NCI-H1092 (cell line): Measurements from ENCODE around the gene OGFRL1.

Experiments
- DNase-seq: peaks from one replicate; lab custom pipeline; 2025; lab: John Stamatoyannopoulos, UW

The OGFRL1 gene

DNA sequence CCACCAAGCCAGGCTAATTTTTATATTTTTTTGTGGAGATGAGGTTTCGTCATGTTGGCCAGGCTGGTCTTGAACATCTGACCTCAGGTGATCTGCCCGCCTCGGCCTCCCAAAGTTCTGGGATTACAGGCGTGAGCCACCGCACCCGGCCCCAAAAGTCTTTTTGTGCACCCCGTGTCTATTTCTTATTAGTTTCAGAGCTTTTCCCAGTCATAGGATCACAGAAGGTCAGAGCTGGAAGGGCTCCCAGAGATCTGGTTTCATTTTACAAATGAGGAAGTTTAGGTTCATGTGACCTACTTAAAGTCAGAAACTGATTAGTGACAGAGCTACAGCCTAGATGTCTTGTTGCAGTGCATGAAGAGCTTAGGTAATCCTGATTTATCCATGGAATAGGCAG, 1.6 kb upstream of the OGFRL1 start:
- DNase-seq, result no peak

DNA sequence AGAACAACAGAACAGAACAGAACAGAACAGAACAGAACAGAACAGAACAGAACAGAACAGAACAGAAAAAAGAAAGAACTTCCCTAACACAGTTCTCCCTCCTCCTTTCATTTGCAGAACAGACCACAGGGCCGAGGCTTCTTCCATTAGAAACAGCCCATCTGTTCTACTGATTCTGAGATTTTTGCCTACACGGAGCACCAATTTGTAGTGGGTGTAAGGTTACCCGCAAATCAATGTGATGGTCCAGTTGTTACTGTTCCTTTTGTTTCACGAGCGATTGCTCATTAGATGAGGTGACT, 734 bp upstream of the OGFRL1 start:
- no peak for DNase-seq

DNA sequence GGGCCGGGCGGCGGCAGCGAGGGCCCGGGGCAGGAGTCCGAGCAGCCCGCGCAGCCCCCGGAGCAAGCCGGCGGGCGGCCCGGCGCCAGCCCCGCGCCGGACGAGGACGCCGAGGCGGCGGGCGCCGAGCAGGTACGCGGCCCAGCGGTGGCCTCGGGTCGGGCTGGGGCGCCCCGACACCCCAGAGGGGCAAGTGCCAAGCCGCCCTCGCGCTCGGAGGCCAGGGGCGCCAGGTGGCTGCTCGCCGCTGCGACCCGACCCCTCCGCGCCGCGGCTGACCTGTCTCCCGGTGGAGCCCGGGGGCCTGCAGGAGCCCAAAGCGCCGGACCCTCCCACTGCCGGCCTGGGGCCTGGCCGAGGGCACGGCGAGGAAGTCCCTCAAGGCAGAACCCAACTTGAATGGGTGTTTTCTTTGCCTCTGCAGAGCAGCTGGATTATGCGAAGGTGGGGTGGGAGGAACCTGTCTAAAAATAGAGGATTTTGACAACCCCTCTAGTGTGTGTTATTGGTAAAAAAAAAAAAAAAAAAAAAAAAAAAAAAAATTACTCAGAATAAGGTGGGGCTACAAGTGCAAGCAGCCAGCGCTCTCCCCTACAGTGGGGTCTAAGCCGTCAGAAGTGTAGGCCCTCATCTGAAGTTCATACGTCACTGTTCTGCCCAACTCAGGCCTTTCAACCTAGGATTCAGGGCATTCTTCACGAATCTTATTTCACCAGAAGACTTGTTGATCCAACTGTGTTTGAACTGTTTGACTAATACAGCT, 609 bp downstream of the OGFRL1 start:
- DNase-seq, result no peak

DNA sequence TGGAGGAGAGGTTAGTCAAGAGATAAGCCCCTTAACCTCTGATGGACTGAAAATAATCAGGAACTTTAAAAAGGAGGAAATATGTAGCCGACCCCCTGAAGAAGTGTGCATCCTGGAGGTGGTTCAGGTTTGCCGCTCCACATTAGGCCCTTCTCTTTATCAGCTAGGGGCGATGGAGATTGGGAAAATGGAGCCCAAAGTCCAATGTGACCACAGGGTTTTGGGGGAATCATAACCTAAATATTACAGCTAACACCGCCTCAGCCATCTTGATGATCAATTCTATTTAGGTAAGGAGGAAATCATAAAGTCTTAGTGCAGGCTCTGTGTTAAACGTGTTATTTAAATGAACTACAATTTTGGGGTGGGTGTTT, 1.2 kb downstream of the OGFRL1 start:
- DNase-seq, result no peak

DNA sequence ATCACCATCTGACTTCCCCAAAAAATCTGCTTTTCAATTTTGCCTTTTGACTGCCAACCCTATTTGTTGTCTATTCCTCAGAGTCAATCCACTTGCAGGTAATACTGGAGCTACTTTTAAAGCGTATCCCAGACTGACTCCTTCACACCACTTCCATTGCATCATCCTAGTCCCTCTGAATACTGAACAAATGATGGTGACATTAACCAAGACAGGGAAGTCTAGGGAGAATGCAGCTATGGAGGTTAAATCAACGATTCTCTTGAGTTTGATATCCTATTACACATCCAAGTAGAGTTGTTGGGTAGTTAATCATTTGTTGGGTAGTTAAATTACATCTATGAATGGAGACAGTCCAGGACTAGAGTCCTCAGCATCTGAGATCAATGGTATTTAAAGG, 2.0 kb downstream of the OGFRL1 start:
- no peak for DNase-seq

DNA sequence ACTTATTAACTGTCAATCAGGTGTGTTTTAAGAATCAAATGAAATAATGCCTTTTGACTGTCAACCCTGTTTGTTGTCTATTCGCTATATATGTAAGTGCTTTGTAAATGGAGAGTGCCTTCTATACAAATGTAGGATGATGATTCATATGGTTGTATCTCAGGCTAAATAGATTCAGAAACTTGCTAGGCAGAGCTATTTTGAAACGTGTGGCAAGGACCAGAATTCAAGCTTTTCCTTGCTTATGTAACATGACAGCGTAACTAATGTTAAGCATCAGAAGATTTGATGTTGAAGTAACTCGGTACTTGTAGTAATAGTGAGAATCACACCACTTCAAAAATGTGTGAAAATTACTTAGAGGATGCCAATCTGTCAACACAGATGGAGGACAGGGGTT, 3.4 kb downstream of the OGFRL1 start:
- DNase-seq, result no peak

DNA sequence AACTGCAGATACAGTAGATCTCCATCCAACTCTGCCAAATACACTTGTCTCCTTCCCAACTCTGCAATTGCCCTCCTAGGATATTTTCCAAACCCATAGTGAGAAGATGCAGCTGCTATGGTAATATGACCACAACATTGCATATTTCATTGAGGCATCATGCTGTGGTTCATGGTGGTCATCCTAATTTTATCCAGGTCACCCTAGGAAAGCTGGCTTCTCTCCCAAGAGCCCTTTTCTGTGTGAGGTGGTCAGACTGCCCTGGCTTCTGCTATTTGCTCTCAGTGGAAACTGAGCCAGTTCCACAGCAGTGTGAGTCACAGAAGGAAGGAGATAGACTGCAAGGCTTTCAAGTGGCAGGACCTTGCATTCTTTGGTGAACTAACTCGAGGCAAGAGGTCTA, 5.5 kb downstream of the OGFRL1 start:
- no peak for DNase-seq

DNA sequence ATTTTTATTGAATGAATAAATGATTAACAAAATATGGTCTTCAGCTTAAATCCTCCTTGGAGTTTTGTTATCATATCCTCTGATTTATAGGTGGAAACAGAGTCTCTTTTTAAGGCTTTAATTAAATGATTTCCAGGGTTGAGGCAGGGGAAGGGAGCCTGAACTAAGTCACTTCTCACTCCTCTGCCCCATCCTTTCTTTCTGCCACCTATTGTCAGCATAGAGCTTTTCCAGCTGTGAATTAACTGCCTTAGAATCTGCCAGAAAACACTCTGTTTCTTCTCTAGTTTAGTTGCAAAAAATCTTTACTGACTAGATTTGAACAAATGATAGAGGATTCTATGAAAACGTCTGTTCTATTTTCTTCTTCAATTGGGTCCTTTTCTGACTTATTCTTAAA, 9.8 kb downstream of the OGFRL1 start:
- no peak for DNase-seq

DNA sequence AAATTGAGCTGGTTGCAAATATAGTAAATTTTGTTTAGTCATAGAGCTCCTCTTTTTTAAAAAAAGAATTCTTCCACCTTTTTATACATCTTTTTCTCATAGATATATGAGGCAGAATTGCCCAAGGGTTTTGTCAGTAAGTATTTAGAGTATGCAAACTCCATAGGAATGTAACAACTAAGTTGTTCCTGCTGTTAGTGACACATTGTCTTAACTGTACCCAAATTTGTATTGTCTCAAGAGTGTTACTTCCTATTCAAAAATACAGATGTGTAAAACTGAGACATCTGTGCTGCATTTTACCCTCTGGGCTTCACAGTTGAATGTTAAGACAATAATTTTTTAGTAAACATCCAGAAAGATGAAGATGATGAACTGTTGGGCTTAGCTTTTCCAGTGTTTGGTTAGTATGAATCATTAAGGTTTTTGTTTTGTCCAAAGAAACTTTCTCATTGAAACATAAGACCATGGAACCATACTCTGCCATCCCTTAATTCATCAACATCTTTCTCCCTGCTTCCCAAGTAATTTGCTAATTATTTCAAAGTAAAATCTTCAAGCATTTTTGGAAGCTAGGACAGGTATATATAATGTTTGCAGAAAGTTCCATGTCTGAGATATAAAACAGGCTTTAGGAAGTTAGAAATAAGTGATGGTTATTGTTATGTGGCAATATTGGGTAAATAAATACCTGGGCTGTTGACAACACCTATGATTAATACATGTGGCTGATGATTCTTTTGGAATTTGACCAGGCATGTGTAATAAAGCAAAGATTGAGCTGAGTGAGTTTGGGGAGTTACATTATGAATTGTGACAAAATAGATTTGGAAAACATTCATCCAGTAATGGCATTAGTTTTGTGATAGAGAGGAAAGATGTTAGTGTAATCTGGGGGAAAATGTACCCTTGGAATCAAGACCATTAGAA, 11.2 kb downstream of the OGFRL1 start:
- DNase-seq, result no peak

DNA sequence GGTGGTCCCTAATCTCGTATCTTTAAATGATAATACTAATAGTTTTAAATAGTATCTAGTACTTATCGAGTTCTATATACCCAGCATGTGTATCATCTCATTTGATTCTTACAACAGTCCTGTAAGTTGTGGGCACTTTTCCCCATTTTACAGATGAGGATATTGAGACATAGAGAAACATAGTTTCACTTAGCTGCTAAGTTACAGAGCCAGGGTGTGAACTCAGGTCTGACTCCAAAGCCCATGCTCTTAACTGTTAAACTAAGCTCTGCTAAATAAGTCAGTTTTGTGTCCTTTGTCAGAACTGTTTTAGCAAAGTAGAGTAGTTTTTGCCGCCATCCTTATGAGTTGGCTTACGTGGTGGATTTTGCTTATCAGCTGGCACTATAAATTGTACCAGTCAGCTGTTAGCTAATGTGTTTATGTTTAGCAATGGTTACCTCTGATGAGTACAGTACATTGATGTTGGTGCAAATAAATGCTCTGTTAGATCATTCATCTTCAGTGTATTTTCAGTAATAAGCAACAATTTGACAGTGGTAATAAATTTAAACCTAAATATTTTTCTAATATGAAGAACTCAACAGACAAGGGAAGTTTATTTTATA, 12.1 kb downstream of the OGFRL1 start:
- no peak for DNase-seq

DNA sequence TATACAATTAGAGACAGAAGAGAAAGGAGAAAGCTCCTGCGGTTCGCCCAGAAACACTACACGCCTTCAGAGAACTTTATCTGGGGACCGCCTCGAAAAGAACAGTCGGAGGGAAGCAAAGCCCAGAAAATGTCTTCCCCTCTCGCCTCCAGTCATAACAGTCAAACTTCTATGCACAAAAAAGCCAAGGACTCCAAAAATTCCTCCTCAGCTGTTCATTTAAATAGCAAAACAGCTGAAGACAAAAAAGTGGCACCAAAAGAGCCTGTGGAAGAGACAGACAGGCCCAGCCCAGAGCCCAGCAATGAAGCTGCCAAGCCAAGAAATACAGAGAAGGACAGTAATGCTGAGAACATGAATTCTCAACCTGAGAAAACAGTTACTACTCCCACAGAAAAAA, 12.9 kb downstream of the OGFRL1 start:
- no peak for DNase-seq

DNA sequence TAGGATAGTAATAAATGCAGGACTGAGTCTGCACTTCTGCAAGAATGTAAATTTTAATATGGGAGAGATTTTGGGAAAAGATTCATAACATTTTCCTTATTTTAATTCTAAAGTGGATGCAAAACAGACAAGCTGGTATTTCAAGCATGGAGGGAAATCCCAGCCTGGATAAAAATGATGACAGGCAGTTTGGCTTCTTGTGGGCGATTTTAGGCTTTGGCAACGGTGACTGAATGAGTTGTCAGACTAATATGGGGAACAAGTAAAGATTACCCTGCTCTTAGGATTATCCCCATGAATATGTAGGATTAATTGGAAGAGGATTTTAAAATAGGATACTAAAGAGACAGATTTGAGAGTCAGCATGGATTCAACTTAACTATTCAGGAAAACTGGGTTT, 21.0 kb downstream of the OGFRL1 start:
- DNase-seq, result no peak

DNA sequence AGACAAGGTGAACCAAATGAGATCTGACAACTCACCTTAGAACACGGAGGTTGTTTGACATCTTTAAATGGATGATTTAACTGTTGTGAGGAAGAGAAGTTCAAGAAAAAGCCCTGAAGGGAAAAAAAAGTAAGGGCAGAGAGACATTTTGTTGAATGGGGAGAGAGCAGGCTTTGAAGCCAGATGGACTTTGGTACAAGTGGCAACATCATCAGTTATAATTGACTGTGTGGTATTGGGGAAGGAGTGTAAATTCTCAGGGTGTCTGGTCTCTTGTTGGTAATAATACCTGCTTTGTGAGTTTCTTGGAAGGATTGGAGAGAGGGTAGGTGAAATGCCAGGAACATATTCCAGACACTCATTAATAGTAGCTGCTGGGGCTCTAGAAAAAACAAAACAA, 21.6 kb downstream of the OGFRL1 start:
- no peak for DNase-seq

DNA sequence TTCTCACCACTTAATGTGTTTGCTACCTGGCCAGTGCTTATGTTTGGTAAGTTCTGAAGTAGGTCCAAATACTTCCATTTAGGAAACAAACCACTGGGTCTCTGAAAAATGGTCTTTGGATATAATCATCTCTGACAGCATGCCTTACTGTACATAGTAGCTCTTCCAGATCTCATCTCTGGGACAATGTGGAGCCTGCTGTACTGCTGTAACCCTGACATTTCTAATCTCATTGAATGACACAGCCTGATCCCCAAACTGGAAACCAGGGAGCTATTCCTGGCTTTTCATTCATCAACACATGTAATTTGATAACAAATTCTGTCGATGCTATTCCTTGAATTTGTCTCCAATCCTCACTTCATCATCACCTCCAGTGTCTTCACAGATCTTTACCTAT, 23.5 kb downstream of the OGFRL1 start:
- no peak for DNase-seq

DNA sequence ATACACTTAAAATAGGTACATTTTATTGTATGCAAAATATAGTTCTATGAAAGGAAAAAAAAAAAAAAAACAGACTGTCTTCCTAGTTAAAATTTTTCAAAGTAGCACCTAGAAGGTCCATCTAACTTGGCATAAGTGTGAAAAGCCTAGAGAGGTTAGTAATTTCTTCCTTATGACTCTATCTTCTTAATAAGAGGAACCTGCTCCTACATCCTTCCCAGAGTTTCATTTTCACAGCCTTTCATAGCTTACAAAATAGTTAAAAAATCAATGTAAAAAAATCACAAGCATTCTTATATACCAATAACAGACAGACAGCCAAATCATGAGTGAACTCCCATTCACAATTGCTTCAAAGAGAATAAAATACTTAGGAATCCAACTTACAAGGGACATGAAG, 28.8 kb downstream of the OGFRL1 start:
- DNase-seq, result no peak

DNA sequence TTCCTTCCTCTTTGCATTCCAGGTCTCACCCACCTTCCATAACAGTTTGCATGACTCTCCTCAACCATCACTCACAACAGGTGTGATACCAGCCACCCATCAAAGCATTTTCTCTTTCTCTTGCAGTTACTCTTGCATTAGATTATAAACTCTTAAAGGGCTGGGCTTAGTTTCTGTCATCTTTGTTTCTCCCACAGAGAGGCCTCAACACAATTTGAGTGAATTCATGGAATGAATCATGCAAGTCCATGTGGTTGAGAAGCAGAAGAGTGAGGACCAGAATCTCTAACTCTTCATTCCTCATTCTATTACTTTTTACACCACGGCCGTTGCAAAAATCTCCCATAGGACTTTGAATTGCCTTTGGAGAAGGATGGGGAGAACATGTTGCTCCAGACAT, 31.4 kb downstream of the OGFRL1 start:
- no peak for DNase-seq

DNA sequence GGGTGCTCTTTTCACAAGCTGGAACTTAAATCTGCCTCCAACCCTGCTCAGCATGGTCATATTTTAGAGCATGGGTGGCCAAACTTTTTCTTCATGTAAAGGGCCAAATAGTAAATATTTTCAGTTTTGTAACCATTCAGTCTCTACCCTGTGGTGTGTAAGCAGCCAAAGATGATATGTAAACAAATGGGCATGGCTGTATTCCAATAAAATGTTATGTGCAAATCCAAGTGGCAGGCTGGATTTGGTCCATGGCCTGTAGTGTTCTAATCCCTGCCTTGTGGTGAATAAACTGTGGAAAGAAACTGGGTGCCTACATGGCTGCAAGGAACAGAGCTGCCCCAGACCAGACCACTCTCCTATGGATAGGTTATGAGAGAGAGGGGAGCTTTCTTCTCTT, 32.7 kb downstream of the OGFRL1 start:
- DNase-seq, result no peak

DNA sequence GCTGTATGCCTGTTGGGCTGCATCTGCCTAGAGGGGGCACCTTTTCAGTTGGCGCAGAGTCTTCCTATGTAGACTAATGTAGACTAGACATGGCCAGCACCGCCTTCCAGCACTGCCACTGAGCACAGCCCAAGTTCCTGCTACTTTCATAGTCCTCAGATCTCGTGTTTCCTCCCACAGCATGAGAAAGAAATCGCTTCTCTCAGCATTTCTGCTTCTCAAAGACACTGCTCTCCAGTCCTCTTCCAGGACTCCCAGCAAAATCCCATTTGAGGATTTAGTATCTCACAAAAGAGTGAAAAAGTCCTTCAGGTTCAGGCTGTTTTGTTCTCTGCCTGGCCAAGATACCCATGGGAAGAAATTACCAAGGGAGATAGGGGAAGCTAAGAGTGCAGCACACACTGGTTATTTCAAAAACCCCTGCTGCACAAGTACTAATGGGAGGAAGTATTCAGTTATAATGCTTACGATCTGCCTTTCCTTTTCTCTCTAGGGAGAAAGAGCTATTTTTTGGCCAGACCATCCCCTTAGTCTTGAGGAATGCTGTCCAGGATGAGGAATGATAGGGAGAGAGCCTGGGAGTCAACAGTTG, 35.7 kb downstream of the OGFRL1 start:
- no peak for DNase-seq

DNA sequence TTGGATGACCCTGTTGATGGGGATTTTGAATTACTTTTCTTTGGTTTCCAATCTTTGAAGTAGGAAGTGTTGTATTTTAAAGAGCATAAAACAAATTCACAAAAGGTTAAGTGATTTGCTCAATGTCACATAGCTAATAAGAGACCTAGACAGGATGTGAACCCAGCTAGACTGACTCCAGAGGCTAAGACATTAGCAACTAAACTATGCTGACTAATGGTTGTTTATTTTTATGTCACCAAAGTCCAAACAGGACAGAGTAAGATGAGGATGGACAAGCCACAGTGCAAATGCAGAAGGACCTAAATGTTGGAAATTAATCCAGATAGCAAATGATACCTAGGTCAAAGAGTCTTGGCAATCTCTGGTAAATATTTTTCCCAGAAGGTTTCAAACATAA, 38.0 kb downstream of the OGFRL1 start:
- DNase-seq, result no peak

DNA sequence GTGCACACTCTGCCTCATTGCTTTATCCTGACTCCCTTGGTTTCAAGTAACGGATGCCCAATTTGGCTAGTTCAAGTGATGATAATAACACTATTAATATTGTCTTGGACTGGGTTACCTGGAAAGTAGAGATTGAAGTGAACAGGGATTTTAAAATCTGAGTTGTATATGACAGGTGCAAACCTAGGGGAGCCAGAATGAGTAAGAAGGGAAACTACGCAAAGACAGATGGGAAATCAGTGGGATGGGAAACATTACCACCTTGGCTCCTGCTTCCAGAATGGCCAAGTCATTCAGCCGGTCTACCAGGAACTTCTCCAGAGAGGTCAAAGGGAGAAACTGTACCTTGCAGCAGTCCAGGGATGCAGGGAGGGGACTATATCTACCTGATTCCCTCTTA, 41.9 kb downstream of the OGFRL1 start:
- no peak for DNase-seq

DNA sequence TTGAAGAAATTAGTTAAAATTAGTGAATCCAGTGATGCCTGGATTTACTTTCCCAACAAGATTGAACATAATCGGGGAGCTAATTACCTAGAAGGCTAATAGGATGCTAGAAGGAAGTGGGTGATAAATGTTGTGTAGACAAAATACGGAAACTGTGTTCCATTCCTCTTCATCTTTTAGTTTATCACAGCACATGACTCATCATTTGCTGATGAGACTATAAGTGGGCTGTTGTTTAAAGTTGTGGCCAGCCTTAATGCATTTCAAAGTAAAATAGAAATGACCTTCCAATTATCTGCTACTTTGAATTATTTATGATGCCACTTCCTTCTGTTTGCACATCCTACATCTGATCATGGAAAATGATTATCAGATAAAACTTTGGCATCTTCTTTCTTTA, 43.4 kb downstream of the OGFRL1 start:
- DNase-seq, result no peak

DNA sequence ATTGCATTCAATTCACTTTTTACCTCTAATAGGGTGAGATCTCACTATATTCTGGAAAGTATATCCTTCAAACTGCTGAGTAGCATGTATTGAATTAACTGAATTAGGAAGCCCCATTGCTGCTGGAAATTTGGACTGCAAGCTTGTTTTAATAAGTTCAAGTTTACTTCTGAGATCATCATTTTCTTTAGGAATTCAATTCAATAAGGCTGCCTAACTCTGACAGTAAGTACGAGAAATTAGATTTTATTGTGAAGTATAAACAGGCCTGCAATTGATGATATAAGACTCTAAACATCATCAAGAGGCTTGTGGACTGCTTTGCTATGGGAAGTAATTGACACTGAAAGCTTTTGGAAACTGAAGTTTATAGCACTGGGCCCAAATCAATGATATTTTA, 44.4 kb downstream of the OGFRL1 start:
- DNase-seq, result no peak

DNA sequence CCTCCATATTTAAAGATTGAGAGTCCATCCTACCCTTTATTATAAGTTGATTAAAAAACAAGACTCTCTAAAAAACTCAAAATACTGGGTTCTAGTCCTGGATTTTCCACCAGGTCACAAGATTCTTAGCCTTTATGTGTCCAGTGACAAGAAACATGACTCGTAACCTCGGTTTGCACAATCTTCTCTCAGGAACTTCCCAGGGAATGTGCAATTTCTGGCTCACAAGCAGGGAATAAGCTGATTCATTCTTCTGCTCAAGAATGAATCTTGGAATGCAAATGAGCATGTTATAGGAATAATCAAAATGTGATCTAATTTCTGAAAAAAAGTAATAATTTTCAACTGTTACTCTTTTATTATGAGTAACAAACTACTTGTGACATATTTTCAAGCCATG, 45.1 kb downstream of the OGFRL1 start:
- DNase-seq, result no peak
